GM19438 (cell line): Measurements from ENCODE around the gene PYM1.
"Not testable (repeated sequence)": the region's sequence is repeated elsewhere in the genome, so short reads cannot be mapped to it uniquely, and the experiment has no call there.

Experiments used
- ATAC-seq: cut with Tn5 transposase; IDR thresholded peaks from one replicate; pipeline ENCODE4 v1.9.1; 2021; ENCODE audit warnings: low read depth; ENCODE audit not compliant: unreplicated experiment

Gene PYM1

DNA sequence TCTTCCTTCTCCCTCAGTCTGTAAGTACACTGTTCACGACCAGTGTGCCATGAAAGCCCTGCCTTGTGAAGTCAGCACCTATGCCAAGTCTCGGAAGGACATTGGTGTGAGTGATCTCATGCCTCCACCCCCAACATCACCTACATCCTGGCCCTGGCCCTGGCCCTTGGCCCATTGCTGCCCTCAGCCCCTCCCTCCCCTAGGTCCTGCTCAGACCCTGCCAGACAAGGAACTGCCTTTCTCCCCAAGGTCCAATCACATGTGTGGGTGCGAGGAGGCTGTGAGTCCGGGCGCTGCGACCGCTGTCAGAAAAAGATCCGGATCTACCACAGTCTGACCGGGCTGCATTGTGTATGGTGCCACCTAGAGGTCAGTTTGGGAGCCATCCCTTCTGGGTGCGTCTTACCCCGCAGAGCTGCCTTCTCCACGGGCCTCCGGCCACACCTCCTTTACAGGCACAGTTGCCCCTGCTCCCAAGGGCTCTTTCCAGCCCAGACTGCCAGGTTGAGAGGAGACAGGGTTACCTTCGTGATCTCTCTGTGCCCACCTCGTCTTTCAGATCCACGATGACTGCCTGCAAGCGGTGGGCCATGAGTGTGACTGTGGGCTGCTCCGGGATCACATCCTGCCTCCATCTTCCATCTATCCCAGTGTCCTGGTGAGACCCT lies 12.5 kb upstream of the PYM1 start:
- ATAC-seq, result peak; percentile 94

- no peak for ATAC-seq
These were observed 11.3 kb upstream of the PYM1 start for GRCh38 chr12:55938826-55939501.

DNA sequence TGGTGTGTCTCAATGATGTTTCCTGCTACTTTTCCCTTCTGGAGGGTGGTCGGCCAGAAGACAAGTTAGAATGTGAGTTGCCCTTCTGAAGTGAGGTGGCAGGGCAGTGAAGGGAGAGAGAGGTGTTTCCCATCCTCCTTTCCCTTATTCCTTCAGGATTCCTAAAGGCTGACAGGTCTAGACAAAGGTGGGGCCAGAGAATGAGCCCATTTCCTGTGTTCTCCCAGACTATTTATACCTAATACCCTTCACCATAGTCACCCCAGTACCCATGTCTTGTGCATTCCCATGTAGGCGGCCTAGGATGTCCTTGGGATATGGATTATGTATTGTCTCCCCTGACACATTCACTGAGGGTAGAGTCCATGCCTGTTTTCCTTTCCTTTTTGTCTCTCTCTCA lies 10.3 kb upstream of the PYM1 start:
- ATAC-seq, result no peak

DNA sequence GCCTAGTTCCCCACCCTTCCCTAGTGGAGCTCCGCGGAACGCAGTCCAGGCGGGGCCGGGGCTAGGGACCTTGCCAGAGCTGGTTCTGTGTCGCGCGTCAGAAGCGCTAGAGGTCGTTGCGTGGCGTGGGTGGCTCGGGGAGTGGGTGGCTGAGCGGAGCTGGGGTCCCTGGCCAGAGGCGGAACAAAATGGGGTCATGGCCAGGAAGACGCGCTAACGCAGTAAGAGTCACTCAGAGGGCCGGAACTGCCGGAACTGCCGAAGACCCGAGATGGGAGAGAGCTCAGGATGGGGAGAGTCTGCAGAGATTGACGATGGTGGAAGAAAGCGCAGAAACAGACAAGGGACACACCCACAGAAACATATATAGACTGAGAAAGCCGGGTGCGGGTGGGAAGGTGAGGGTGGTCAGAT lies 8.1 kb upstream of the PYM1 start:
- ATAC-seq, result no peak

DNA sequence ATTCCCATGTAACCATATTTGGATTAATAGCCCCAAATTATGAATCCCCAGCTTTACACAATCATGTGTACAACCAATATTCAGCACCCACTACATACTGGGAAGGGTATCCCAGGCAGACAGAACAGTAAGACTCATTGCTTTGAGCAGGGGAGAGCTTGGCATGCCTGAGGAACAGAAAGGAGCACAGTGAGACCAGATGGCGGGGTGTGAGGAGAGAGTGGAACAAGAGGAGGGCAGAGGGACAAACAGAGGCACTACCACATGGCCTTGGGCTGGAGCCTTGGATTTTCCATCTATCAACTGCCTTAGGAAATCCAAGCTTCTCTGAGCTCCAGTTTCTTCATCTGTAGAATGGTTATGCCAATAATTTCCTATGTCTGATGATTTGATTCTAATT lies 7.1 kb upstream of the PYM1 start:
- no peak for ATAC-seq

- ATAC-seq, result no peak
These were observed 6.4 kb upstream of the PYM1 start for GRCh38 chr12:55933799-55934742.

GRCh38 chr12:55933169-55933798 lies 5.6 kb upstream of the PYM1 start:
- no peak for ATAC-seq

DNA sequence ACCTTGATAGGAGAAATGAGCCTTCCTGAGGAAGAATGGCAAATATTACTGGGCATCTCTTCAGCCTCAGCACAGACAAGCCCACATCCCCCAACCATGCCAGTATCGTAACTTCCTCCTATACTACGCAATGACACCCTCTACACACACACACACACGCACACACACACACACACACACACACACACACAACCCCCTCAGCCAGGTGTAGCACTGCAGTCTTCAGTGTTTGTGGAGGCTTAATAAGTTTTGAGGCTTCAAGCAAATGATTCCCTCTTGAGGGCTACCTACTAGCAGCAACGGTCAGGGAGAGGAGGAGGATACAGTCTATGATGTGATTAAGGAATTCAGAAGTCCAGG lies 4.8 kb upstream of the PYM1 start:
- no peak for ATAC-seq

DNA sequence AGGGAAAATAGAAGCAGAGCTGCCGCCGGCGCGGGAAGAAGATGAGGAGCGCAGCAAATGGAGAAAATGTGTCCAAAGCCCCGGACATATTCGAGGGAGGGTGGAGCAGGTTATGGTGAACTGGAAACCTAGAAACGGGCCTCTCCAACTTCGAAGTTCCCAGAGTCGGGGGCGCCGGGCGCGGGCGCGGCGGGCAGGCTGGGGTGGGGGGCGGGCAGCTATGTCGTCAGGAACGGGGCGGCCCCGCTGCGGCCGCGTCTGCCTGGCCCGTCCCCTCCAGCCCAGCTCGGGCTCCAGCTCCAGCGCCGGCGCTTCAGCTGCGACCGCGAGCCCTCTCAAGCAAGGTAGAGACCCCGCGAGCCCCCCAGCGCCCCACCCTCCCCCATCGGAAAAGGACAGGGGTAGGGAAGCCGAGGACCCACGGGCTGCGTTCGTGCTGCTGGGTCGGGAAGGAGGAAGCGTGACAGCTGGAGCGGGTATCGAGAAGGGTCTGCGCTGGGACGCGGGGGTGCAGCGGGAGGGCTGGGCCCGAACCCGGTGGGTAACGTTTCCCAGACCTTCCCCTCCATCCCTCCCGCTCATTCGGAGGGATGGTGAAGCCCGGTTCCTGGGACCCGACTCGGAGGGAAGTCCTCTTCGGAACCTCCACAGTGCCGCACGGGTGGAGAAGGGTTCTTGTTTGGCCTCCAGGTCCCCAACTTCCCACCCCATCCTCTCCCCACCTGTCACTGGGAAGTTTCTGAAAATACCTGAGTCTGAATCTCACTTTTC lies 4.3 kb upstream of the PYM1 start:
- no peak for ATAC-seq

GRCh38 chr12:55931317-55931779 lies 3.7 kb upstream of the PYM1 start:
- ATAC-seq, result no peak

DNA sequence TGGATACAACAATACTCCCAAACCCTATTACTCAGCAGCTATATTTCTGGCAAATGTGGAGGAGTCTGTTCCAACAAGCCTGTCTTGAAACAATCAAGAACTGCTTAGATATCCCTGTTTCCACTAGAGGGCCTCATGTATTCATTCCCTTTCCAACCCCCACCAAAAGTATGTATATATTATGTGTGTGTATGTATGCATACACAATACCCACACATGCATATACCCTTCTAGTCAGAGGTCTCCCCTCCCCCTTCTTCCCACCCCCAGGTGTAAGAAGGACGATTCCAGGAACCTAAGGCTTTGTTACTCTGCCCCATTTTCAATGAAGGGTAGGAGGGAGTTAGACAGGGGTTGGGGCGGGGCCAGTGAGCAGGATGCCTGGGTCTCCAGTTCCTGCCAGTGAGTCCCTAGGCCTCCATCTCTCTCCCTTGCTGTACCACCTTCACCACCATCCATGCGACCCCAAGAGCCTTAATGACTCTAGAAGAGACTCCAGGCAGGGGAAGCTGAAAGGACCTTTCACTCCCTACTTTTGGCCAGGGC lies 3.1 kb upstream of the PYM1 start, which contains the start of gene DGKA:
TSS of gene DGKA (plus strand) at position 392 of the 546 bp plus-strand sequence. CDS start 5,342 bp downstream, outside the sequence.
- no peak for ATAC-seq

DNA sequence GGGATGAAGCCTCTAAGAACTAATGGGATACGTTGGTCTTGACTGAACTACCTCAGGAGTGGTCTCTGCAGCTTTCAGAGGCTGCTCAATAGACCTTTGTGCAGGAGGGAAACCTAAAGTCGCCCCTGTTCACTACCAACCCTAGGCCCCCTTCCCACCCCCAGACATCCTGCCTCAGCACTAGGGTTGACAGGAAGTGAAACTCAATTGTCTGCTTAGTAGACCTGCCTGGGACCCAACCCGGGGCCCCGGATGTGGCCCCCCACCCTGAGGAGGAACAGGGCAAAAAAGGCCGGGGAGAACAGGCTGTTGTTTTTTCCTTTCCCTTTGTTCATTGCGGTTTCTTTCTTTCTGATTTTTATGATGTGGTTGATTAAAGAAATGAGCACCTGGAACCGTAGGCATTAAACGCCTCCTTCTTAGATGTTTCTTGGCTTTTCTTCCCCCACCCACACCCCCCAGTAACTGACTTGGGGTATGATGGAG lies 1.7 kb upstream of the PYM1 start:
- peak; percentile 30 for ATAC-seq

GRCh38 chr12:55926738-55927587 lies 731 bp downstream of the PYM1 start:
- ATAC-seq, result peak; percentile 48

GRCh38 chr12:55925870-55926737 lies 1.6 kb downstream of the PYM1 start:
- peak; percentile 1 for ATAC-seq

DNA sequence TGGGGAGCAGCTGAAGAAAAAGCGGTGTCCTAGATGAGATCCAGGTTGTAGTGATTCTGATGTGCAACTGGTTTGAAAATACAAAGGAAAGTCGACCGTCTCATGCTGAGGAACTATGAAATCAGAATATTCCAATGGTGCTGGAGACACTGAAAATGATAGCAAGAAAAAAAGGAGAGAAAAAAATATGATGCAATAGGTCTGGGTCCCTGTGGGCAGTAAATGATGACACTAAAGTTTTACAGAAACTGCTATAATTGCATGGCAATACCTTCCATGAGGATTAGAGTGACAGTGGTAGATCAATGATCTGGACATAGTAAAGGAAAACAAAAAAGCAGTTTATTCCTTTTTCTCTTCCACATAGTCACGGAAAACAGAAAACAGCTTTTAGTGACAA lies 2.3 kb downstream of the PYM1 start:
- no peak for ATAC-seq

DNA sequence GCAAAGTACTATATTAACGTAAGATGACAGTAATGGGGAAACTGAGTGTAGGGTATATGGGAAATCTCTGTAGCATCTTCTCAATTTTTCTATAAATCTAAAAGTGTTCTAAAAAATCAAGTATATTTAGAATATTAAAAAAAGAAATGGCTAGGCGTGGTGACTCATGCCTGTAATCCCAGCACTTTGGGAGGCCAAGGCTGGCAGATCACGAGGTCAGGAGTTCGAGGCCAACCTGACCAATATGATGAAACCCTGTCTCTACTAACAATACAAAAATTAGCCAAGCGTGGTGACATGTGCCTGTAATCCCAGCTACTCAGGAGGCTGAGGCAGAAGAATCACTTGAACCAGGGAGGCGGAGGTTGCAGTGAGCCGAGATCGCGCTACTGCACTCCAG lies 4.0 kb downstream of the PYM1 start:
- not testable (repeated sequence) for ATAC-seq

DNA sequence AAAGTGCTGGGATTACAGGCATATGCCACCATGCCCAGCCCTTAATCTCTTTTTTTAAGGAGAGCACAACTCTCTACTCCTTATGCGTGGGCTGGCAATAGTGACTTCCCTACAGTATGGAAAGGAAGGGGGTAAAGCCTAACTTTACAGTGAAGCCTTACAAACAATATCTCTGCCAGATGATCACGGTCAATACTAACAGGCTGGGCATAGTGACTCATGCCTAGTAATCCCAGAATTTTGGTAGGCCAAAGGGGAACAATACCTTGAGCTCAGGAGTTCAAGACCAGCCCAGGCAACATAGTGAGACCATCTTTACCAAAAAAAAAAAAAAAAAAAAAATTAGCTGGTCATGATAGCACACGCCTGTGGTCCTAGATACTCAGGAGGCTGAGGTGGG lies 5.6 kb downstream of the PYM1 start:
- ATAC-seq, result no peak

- ATAC-seq, result not testable (repeated sequence)
These were observed 8.7 kb downstream of the PYM1 start for GRCh38 chr12:55919032-55919431.
